ENCODE measurements around the gene GRPR.

Gene GRPR

GRCh38 chrX:16123222-16123786, at the start of gene GRPR:
Gene GRPR (plus strand): TSS chrX:16123565. CDS start chrX:16123954, 389 bp downstream.
- ATAC-seq (ENCODE audit: insufficient read depth, low read depth) (peak; percentile 67; the same call in 1 of the 3 replicates), DNase-seq (peak; percentile 29)
- no peaks in the 10 kb centered on the region for H4K20me1 ChIP-seq (ENCODE audit: insufficient read depth, low read length)
- H3K4me3 ChIP-seq (ENCODE audit: low read depth in 1 of 2, low read length in 2 of 2) = no peak within 1 kb of the TSS
- no peaks in the 10 kb centered on the region for H3K79me2 ChIP-seq (ENCODE audit: insufficient read depth, low read length)
- TF ChIP-seq CTCF (IDR thresholded peaks at IDR 0.05; ENCODE audit: borderline replicate concordance, extremely low read depth, low read length, poor library complexity, severe bottlenecking) (peak; percentile 59), EZH2 (IDR thresholded peaks at IDR 0.05; ENCODE audit: borderline replicate concordance, low read depth, low read length, severe bottlenecking) (no peak)
- H3K36me3 ChIP-seq (ENCODE audit: insufficient read depth, low read length) = no peaks in the 10 kb centered on the region
- no peaks in the 10 kb centered on the region for H3K9me3 ChIP-seq (ENCODE audit: insufficient read depth, low read length, severe bottlenecking)
- H3K4me1 ChIP-seq (ENCODE audit: insufficient read depth, low read length) = no peaks in the 10 kb centered on the region
- no peak within 1 kb of the TSS for H3K9ac ChIP-seq (ENCODE audit: low read depth, low read length)
- no peak within 1 kb of the TSS for H2AFZ ChIP-seq (ENCODE audit: low read depth, low read length)
- no peaks in the 10 kb centered on the region for H3K27me3 ChIP-seq (ENCODE audit: insufficient read depth, low read length, poor library complexity)
- H3K27ac ChIP-seq (ENCODE audit: low read length) = no peak within 1 kb of the TSS
- no peak within 1 kb of the TSS for H3K4me2 ChIP-seq (ENCODE audit: insufficient read depth, low read length)

GRCh38 chrX:16075087-16075486, 48.3 kb upstream of the GRPR start:
- Histone ChIP-seq H3K9ac (ENCODE audit: low read depth, low read length) (no peak overlapping the region), H3K4me2 (ENCODE audit: insufficient read depth, low read length) (no peak overlapping the region), H4K20me1 (ENCODE audit: insufficient read depth, low read length) (no peaks in the 10 kb centered on the region), H2AFZ (ENCODE audit: low read depth, low read length) (no peak overlapping the region), H3K27me3 (ENCODE audit: insufficient read depth, low read length, poor library complexity) (no peaks in the 10 kb centered on the region), H3K4me3 (ENCODE audit: low read depth in 1 of 2, low read length in 2 of 2) (no peak overlapping the region), H3K9me3 (ENCODE audit: insufficient read depth, low read length, severe bottlenecking) (no peaks in the 10 kb centered on the region), H3K4me1 (ENCODE audit: insufficient read depth, low read length) (no peaks in the 10 kb centered on the region), H3K27ac (ENCODE audit: low read length) (no peak overlapping the region), H3K79me2 (ENCODE audit: insufficient read depth, low read length) (no peaks in the 10 kb centered on the region), H3K36me3 (ENCODE audit: insufficient read depth, low read length) (no peaks in the 10 kb centered on the region)
- no peak for TF ChIP-seq CTCF (IDR thresholded peaks at IDR 0.05; ENCODE audit: borderline replicate concordance, extremely low read depth, low read length, poor library complexity, severe bottlenecking)
- TF ChIP-seq EZH2 (IDR thresholded peaks at IDR 0.05; ENCODE audit: borderline replicate concordance, low read depth, low read length, severe bottlenecking) = no peak
- DNase-seq (no peak), ATAC-seq (ENCODE audit: insufficient read depth, low read depth) (no peak)

GRCh38 chrX:16076834-16077233, 46.5 kb upstream of the GRPR start:
- ATAC-seq (ENCODE audit: insufficient read depth, low read depth) (no peak), DNase-seq (no peak)
- H2AFZ ChIP-seq (ENCODE audit: low read depth, low read length) = no peak overlapping the region
- no peaks in the 10 kb centered on the region for H3K36me3 ChIP-seq (ENCODE audit: insufficient read depth, low read length)
- H3K27me3 ChIP-seq (ENCODE audit: insufficient read depth, low read length, poor library complexity) = no peaks in the 10 kb centered on the region
- no peaks in the 10 kb centered on the region for H3K4me1 ChIP-seq (ENCODE audit: insufficient read depth, low read length)
- H3K27ac ChIP-seq (ENCODE audit: low read length) = no peak overlapping the region
- no peaks in the 10 kb centered on the region for H4K20me1 ChIP-seq (ENCODE audit: insufficient read depth, low read length)
- TF ChIP-seq EZH2 (IDR thresholded peaks at IDR 0.05; ENCODE audit: borderline replicate concordance, low read depth, low read length, severe bottlenecking) = no peak
- TF ChIP-seq CTCF (IDR thresholded peaks at IDR 0.05; ENCODE audit: borderline replicate concordance, extremely low read depth, low read length, poor library complexity, severe bottlenecking) = no peak
- H3K9me3 ChIP-seq (ENCODE audit: insufficient read depth, low read length, severe bottlenecking) = no peaks in the 10 kb centered on the region
- H3K79me2 ChIP-seq (ENCODE audit: insufficient read depth, low read length) = no peaks in the 10 kb centered on the region
- H3K9ac ChIP-seq (ENCODE audit: low read depth, low read length) = no peak overlapping the region
- no peak overlapping the region for H3K4me3 ChIP-seq (ENCODE audit: low read depth in 1 of 2, low read length in 2 of 2)
- H3K4me2 ChIP-seq (ENCODE audit: insufficient read depth, low read length) = no peak overlapping the region
